ENCODE data around the gene CHML. TPM values are rescaled to one million over a fixed set of nuclear protein-coding genes. Genes with fewer than 3 reads are reported as not detected.

The CHML gene
- total RNA-seq, 1 donor from 2014 or later, result 23.3 TPM

DNA sequence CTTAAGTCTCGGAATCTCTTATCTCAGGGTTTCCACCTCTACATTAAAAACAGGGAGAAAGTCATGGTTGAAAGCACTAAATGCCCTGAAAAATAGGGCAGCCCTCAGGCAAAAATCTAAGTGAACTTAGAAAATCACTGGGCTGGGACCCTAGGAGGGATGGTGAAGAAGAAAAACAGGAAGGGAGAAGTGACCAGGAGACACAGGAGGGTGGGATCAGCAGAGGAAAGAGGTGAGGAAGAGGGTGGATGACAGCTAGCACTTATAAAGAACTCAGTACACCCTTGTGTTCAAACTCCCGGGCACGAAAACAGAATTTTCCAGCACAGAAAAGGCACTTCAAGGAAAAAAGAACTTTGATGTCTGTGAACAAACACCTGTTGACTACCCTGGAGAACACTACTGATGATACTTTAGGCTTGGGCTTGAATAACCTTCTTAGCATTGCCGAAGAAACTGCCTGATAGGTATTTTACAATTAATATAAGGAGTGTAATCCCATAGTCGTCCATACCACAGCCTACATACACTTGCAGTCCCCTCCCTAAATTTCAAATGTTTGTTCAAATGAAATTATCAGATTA lies 2.0 kb downstream of the CHML start:
- no peak for DNase-seq
- TF ChIP-seq, protein P1, sequence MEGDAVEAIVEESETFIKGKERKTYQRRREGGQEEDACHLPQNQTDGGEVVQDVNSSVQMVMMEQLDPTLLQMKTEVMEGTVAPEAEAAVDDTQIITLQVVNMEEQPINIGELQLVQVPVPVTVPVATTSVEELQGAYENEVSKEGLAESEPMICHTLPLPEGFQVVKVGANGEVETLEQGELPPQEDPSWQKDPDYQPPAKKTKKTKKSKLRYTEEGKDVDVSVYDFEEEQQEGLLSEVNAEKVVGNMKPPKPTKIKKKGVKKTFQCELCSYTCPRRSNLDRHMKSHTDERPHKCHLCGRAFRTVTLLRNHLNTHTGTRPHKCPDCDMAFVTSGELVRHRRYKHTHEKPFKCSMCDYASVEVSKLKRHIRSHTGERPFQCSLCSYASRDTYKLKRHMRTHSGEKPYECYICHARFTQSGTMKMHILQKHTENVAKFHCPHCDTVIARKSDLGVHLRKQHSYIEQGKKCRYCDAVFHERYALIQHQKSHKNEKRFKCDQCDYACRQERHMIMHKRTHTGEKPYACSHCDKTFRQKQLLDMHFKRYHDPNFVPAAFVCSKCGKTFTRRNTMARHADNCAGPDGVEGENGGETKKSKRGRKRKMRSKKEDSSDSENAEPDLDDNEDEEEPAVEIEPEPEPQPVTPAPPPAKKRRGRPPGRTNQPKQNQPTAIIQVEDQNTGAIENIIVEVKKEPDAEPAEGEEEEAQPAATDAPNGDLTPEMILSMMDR (IDR thresholded peaks at IDR 0.05; ENCODE audit: partially characterized antibody, unreplicated experiment), result no peak
- peak overlapping the region; percentile 78 for H3K4me3 Mint-ChIP-seq (ENCODE audit: unreplicated experiment)
- H3K4me1 Mint-ChIP-seq (ENCODE audit: low read depth, unreplicated experiment), result peaks cover 15% of the 10 kb centered on the region
- peaks cover 3% of the 10 kb centered on the region for H3K9me3 Mint-ChIP-seq (ENCODE audit: unreplicated experiment)
- H3K27me3 Mint-ChIP-seq (ENCODE audit: unreplicated experiment), result peaks cover 4% of the 10 kb centered on the region
- H3K36me3 Mint-ChIP-seq (ENCODE audit: unreplicated experiment), result peaks cover 13% of the 10 kb centered on the region
- no peak overlapping the region for H3K27ac Mint-ChIP-seq (ENCODE audit: unreplicated experiment)

DNA sequence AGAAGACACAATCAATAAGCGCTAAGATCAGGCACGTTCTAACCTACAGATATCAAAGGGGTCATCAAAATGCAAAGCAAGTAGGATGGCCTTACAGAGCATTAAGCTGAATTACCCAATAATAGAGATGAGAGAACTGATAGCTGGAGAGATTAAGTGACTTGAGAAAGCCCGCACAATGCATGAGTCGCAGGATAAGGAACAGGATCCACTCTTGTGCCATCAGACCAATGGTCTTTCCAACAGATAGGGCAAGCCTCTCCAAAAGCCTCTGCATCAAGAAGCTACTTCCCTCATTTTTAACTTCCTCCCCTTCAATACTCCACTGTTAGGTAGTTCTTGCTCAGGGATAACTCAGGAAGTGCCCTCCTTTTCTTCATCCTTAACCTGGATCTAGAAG lies 2.6 kb downstream of the CHML start:
- H3K4me3 Mint-ChIP-seq (ENCODE audit: unreplicated experiment), result peak overlapping the region; percentile 78
- H3K36me3 Mint-ChIP-seq (ENCODE audit: unreplicated experiment), result peaks cover 13% of the 10 kb centered on the region
- peaks cover 4% of the 10 kb centered on the region for H3K27me3 Mint-ChIP-seq (ENCODE audit: unreplicated experiment)
- no peak overlapping the region for H3K27ac Mint-ChIP-seq (ENCODE audit: unreplicated experiment)
- H3K4me1 Mint-ChIP-seq (ENCODE audit: low read depth, unreplicated experiment), result peaks cover 15% of the 10 kb centered on the region
- peaks cover 3% of the 10 kb centered on the region for H3K9me3 Mint-ChIP-seq (ENCODE audit: unreplicated experiment)
- DNase-seq, result no peak
- TF ChIP-seq, protein P1 (IDR thresholded peaks at IDR 0.05; ENCODE audit: partially characterized antibody, unreplicated experiment), result no peak

DNA sequence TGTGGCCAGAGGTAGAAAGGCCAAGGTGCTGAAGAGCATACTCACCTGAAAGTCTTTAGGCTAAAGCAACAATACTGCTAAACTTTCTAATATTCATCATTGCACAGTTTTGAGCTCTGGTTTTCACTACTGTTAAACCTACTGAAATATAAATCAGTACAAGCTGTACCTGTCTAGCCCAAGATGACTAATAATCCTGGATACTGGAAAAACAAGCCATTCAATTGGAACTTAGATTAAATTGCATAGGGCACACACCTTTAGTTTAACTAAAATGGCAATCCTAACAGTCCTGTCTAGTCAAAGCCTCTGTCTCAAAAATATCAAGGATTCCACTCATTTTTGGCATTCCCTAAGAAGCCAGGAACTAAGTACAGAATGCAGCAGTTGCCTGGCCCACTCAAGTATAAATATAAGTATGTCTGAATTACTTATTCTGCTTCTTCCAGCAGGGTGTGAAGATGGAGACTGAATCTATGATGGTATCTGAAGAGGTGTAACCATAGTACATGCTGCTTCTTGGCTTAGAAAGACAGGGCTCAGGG lies 3.1 kb downstream of the CHML start:
- peak overlapping the region; percentile 78 for H3K4me3 Mint-ChIP-seq (ENCODE audit: unreplicated experiment)
- no peak for DNase-seq

DNA sequence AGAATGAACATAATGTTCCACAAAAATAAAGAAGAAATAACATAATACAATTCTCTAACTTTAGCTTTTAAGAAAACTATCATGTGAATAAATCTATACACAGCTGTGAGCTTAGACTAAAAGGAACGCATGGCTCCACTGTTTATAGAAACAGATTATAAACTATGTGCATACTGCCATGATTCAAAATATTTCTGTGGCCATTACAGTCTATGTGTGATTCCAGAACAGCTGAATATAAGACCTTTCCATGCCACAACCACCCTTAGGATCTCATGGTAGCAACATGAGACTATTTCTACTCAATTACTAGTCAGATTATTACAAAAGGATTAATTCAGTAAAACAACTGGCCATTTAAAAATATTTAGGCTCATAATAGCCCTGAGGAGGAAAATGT lies 3.9 kb downstream of the CHML start:
- Mint-ChIP-seq H3K4me1 (ENCODE audit: low read depth, unreplicated experiment) (peaks cover 15% of the 10 kb centered on the region), H3K4me3 (ENCODE audit: unreplicated experiment) (no peak overlapping the region), H3K9me3 (ENCODE audit: unreplicated experiment) (peaks cover 3% of the 10 kb centered on the region), H3K36me3 (ENCODE audit: unreplicated experiment) (peaks cover 13% of the 10 kb centered on the region), H3K27me3 (ENCODE audit: unreplicated experiment) (peaks cover 4% of the 10 kb centered on the region), H3K27ac (ENCODE audit: unreplicated experiment) (no peak overlapping the region)
- TF ChIP-seq, protein P1 (IDR thresholded peaks at IDR 0.05; ENCODE audit: partially characterized antibody, unreplicated experiment), result no peak
- DNase-seq, result no peak

More for the DNA sequence above, 3.1 kb downstream of the CHML start:
- TF ChIP-seq, protein P1 (IDR thresholded peaks at IDR 0.05; ENCODE audit: partially characterized antibody, unreplicated experiment), result no peak
- no peak overlapping the region for H3K27ac Mint-ChIP-seq (ENCODE audit: unreplicated experiment)
- H3K36me3 Mint-ChIP-seq (ENCODE audit: unreplicated experiment), result peaks cover 13% of the 10 kb centered on the region
- H3K27me3 Mint-ChIP-seq (ENCODE audit: unreplicated experiment), result peaks cover 4% of the 10 kb centered on the region
- H3K4me1 Mint-ChIP-seq (ENCODE audit: low read depth, unreplicated experiment), result peaks cover 15% of the 10 kb centered on the region
- H3K9me3 Mint-ChIP-seq (ENCODE audit: unreplicated experiment), result peaks cover 3% of the 10 kb centered on the region

DNA sequence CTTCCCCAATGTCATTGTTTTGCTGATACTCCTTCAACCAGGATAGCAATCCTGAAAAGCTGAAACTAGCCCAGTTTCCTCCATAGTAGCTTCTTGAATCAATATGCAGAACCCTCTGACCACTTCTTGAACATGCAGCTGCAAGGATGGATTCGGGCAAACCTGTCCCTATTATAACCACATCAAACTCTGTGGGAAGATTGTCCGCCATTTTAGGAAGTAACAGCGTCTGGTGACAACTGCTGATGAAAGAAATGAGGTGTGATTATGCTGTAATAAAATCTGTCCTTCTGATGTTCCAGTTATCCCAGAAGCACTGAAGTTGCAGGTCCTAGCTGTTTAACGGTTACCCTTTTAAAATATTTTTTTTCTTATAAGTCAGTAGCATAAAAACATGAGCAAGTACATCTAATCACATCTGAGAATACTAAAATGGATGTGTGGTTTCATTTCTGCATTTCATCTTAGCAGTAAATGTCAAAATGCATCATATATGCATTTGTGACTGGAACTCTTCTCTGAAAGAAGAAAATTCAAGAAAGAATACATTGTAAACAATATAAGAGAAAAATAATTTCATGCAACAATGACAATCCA lies 4.5 kb downstream of the CHML start:
- TF ChIP-seq, protein P1 (IDR thresholded peaks at IDR 0.05; ENCODE audit: partially characterized antibody, unreplicated experiment), result no peak
- Mint-ChIP-seq H3K9me3 (ENCODE audit: unreplicated experiment) (peaks cover 2% of the 10 kb centered on the region), H3K36me3 (ENCODE audit: unreplicated experiment) (peaks cover 13% of the 10 kb centered on the region), H3K27me3 (ENCODE audit: unreplicated experiment) (peaks cover 2% of the 10 kb centered on the region), H3K4me3 (ENCODE audit: unreplicated experiment) (no peak overlapping the region), H3K4me1 (ENCODE audit: low read depth, unreplicated experiment) (peaks cover 10% of the 10 kb centered on the region), H3K27ac (ENCODE audit: unreplicated experiment) (no peak overlapping the region)
- no peak for DNase-seq

Measured in glutamatergic neuron (in vitro differentiated cells).